ENCODE data around the gene GLS.
"Not testable (repeated sequence)": the region's sequence is repeated elsewhere in the genome, so short reads cannot be mapped to it uniquely, and the experiment has no call there.

Gene GLS

DNA sequence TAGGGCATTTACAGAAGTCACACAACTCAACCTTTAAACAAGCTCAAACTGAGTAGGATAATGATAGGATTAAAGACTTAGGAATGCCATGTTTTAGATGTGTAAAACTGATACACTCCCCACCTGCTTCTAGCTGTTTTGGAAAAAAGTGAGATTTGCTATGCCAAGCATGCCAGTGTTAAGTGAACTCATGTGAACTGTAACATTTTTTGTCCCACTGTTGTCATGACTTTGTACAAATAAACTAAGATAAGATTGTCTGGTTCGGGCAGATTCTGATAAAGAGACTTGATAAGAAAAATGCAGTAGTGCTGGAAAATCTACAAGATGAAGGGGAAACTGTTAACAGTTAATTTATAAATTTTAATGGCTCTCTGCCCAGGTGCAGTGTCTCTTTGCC, 66.5 kb downstream of the GLS start:
- TF ChIP-seq, protein P1, sequence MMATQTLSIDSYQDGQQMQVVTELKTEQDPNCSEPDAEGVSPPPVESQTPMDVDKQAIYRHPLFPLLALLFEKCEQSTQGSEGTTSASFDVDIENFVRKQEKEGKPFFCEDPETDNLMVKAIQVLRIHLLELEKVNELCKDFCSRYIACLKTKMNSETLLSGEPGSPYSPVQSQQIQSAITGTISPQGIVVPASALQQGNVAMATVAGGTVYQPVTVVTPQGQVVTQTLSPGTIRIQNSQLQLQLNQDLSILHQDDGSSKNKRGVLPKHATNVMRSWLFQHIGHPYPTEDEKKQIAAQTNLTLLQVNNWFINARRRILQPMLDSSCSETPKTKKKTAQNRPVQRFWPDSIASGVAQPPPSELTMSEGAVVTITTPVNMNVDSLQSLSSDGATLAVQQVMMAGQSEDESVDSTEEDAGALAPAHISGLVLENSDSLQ (IDR thresholded peaks at IDR 0.05) = no peak
- TF ChIP-seq FOXK2 (IDR thresholded peaks at IDR 0.05) = no peak
- no peak for TF ChIP-seq HDGF (IDR thresholded peaks at IDR 0.05; ENCODE audit: borderline replicate concordance)
- TF ChIP-seq BHLHE40 (IDR thresholded peaks at IDR 0.05; ENCODE audit: borderline replicate concordance) = no peak
- TF ChIP-seq LEF1 (IDR thresholded peaks at IDR 0.05; ENCODE audit: borderline replicate concordance) = no peak
- no peak for TF ChIP-seq ELF4 (IDR thresholded peaks at IDR 0.05)
- no peak for TF ChIP-seq FOXA1 (IDR thresholded peaks at IDR 0.05)
- no peak for TF ChIP-seq ARNT (IDR thresholded peaks at IDR 0.05)
- no peak for TF ChIP-seq CTBP1 (IDR thresholded peaks at IDR 0.05; ENCODE audit: borderline replicate concordance)
- TF ChIP-seq ZNF384 (IDR thresholded peaks at IDR 0.05) = no peak
- TF ChIP-seq SP1 (IDR thresholded peaks at IDR 0.05) = no peak
- POLR2A ChIA-PET = no interaction called here
- no peak for DNase-seq (ENCODE audit: extremely low spot score)
- CTCF ChIA-PET = interaction anchor here (0.8 kb wide), 1 partner anchor 97 kb away, joined by 3 read pairs; no protein-coding TSS in a partner anchor

DNA sequence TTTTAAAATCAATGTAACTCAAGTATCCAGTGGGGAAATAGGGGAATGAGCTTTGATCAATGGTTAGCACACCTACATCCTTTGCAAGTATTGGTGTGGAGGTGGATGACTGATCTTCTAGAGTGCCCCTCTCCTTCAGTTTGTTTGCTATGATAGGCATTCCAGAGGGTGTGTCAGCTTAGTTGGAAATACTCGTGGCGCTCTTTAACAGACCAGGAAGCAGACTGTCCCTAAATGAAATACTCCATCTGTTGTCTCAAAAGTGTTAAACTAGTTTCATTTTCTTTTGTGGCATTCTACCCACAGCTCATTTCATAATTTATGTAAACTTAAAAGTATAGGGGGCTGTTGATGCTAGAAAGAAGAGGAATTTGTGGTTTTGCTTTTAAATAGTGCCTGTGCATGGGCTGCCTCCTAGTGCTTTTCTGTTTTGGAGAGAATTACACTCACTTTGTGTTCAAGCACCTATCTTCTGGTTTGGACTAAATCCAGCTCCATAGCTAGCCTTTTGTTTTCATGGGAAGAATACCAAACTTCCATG, 67.2 kb downstream of the GLS start:
- ChIA-PET CTCF (interaction anchor here (0.8 kb wide), 1 partner anchor 97 kb away, joined by 3 read pairs; no protein-coding TSS in a partner anchor), POLR2A (no interaction called here)
- TF ChIP-seq, protein P1 (IDR thresholded peaks at IDR 0.05) = no peak
- no peak for TF ChIP-seq LEF1 (IDR thresholded peaks at IDR 0.05; ENCODE audit: borderline replicate concordance)
- TF ChIP-seq L3MBTL2 (conservative IDR thresholded peaks at IDR 0.05) = no peak
- no peak for TF ChIP-seq ELF4 (IDR thresholded peaks at IDR 0.05)
- no peak for TF ChIP-seq TARDBP (IDR thresholded peaks at IDR 0.05)
- DNase-seq (ENCODE audit: extremely low spot score) = no peak

DNA sequence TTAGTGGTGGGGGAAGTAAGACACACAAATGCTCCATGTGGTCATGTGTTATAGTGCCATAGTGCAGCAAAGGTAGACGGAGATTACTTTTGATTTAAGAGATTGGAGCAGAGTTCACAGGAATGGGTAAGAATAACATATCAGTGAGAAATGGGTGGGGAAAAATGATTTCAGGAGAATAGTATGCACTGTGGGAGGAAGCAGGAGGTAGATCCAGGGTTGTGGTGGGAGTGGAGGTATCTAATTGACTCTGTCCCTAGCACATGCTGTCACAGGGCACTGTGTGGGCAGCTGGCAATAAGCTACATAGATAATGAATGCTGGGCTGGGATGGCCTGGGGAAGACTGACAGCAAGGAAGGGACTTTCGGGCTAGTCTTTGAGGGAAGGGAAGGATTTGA, 68.0 kb downstream of the GLS start:
- POLR2A ChIA-PET = no interaction called here
- TF ChIP-seq ELF4 (IDR thresholded peaks at IDR 0.05) = no peak
- no peak for DNase-seq (ENCODE audit: extremely low spot score)
- CTCF ChIA-PET = no interaction called here

DNA sequence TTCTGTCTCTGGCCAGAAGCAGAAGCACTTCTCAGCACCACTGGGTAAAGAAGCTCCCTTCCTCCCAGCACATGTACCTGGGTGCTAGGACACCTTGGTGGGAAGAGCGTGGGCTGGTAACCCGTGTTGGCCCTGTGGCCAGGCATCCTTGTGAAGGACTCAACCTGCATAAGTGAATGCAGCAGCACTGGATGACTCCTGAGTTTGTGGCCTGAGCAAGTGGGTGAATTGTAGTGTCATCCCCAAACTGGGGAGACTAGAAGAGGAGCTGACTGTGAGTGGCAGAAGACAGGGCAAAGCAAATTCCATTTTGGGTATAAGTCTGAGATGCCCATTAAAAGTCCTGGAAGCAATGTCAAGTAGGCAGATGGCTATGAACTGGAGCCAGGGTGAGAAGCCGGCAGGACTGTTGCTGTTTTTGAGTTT, 70.0 kb downstream of the GLS start:
- DNase-seq (ENCODE audit: extremely low spot score) = no peak
- TF ChIP-seq CTBP1 (IDR thresholded peaks at IDR 0.05; ENCODE audit: borderline replicate concordance) = no peak
- no peak for TF ChIP-seq L3MBTL2 (conservative IDR thresholded peaks at IDR 0.05)
- ChIA-PET CTCF (interaction anchor here (0.6 kb wide), 1 partner anchor 20 kb away, joined by 3 read pairs; no protein-coding TSS in a partner anchor), POLR2A (no interaction called here)

DNA sequence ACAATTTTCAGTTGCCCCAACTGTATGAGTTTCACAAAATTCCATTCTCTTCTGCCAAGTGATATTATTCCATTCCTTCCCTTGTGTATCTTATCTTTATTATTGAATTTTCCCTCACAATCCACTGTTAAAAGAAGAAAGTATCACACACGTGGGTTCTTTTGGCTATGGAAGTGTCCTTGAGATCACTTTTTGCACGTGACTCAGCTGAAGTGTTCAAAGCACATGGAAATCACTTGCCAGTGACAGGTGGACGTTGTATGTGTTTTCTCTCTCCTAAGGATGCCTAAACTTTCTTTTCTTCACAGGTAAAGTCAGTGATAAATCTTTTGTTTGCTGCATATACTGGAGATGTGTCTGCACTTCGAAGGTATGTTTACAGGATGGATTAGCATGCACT, 72.6 kb downstream of the GLS start:
- POLR2A ChIA-PET = no interaction called here
- no peak for TF ChIP-seq SP1 (IDR thresholded peaks at IDR 0.05)
- TF ChIP-seq FOXM1 (IDR thresholded peaks at IDR 0.05; ENCODE audit: borderline replicate concordance) = no peak
- TF ChIP-seq FOXA1 (IDR thresholded peaks at IDR 0.05) = no peak
- TF ChIP-seq ELF4 (IDR thresholded peaks at IDR 0.05) = no peak
- no peak for TF ChIP-seq BHLHE40 (IDR thresholded peaks at IDR 0.05; ENCODE audit: borderline replicate concordance)
- TF ChIP-seq TARDBP (IDR thresholded peaks at IDR 0.05) = no peak
- no peak for TF ChIP-seq FOXK2 (IDR thresholded peaks at IDR 0.05)
- no peak for TF ChIP-seq CTBP1 (IDR thresholded peaks at IDR 0.05; ENCODE audit: borderline replicate concordance)
- TF ChIP-seq L3MBTL2 (conservative IDR thresholded peaks at IDR 0.05) = no peak
- no peak for TF ChIP-seq NFRKB (IDR thresholded peaks at IDR 0.05)
- no peak for TF ChIP-seq HDGF (IDR thresholded peaks at IDR 0.05; ENCODE audit: borderline replicate concordance)
- TF ChIP-seq, protein P1 (IDR thresholded peaks at IDR 0.05) = no peak
- TF ChIP-seq LEF1 (IDR thresholded peaks at IDR 0.05; ENCODE audit: borderline replicate concordance) = no peak
- TF ChIP-seq ARNT (IDR thresholded peaks at IDR 0.05) = no peak
- TF ChIP-seq SUZ12 (IDR thresholded peaks at IDR 0.05) = no peak
- no peak for TF ChIP-seq ZNF384 (IDR thresholded peaks at IDR 0.05)
- DNase-seq (ENCODE audit: extremely low spot score) = no peak
- CTCF ChIA-PET = no interaction called here

DNA sequence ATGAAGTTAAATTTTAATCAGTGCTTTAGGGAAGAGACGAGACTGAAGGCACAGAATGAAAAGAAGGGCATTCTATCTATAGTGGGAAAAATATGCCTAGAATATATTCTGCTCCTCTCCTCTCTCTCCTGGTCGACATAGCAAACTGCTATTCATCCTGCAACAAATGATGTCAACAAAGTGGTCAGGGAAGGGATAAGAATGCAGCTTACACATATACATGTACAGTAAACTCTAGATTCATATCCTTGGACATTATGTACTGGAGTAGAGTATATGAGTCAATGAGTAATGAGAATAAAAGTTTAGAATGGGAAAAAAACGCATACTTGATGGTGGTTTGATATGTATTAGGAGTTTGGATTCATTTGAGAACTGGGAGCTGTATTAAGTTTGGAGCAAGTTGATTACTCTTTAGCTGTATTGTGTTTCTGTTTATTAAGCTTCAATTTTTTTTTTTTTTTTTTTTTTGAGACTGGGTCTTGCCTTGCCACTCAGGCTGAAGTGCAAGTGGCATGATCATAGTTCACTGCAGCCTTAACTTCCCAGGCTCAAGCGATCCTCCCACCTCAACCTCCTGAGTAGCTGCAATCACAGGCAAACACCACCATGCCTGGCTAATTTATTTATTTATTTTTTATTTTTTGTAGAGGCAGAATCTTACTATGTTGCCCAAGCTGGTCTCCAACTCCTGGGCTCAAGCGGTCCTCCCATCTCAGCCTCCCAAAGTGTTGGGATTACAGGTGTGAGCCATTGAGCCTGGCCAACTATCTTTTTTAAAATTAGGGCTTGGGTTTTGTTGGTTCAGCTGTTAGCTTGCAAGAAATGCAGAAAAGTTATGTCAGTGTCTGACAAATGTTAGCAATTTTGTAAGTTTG, 79.5 kb downstream of the GLS start:
- ChIA-PET CTCF (interaction anchor here (0.8 kb wide), 1 partner anchor 8 kb away, joined by 3 read pairs; no protein-coding TSS in a partner anchor), POLR2A (no interaction called here)

DNA sequence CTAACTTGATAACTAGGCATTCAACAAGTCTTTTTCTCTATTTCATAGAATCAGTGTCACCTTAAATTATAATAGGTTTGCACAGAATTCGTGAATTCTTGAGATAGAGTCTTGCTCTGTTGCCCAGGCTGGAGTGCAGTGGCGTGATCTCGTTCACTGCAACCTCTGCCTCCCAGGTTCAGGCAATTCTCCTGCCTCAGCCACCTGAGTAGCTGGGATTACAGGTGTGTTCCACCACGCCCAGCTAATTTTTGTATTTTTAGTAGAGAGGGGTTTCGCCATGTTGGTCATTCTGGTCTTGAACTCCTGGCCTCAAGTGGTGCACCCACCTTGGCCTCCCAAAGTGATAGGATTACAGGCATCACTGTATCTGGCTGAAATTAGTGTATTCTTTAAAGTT, 80.5 kb downstream of the GLS start:
- POLR2A ChIA-PET; CTCF ChIA-PET; DNase-seq (ENCODE audit: extremely low spot score): not testable (repeated sequence)

More for the DNA sequence above, 79.5 kb downstream of the GLS start:
- TF ChIP-seq ARNT (IDR thresholded peaks at IDR 0.05) (no peak), FOXA1 (IDR thresholded peaks at IDR 0.05) (no peak), FOXM1 (IDR thresholded peaks at IDR 0.05; ENCODE audit: borderline replicate concordance) (no peak), ZNF384 (IDR thresholded peaks at IDR 0.05) (no peak), CTBP1 (IDR thresholded peaks at IDR 0.05; ENCODE audit: borderline replicate concordance) (no peak), TARDBP (IDR thresholded peaks at IDR 0.05) (no peak), SP1 (IDR thresholded peaks at IDR 0.05) (no peak), ELF4 (IDR thresholded peaks at IDR 0.05) (no peak), NFRKB (IDR thresholded peaks at IDR 0.05) (no peak), L3MBTL2 (conservative IDR thresholded peaks at IDR 0.05) (no peak), BHLHE40 (IDR thresholded peaks at IDR 0.05; ENCODE audit: borderline replicate concordance) (no peak), HDGF (IDR thresholded peaks at IDR 0.05; ENCODE audit: borderline replicate concordance) (no peak), FOXK2 (IDR thresholded peaks at IDR 0.05) (no peak), SUZ12 (IDR thresholded peaks at IDR 0.05) (no peak)
- TF ChIP-seq, protein P1 (IDR thresholded peaks at IDR 0.05) = no peak
- DNase-seq (ENCODE audit: extremely low spot score) = no peak

Measured in HEK293T (cell line).